ENCODE results near the gene RPP25.
"Not testable (repeated sequence)": the region's sequence is repeated elsewhere in the genome, so short reads cannot be mapped to it uniquely, and the experiment has no call there.

RPP25 gene

DNA sequence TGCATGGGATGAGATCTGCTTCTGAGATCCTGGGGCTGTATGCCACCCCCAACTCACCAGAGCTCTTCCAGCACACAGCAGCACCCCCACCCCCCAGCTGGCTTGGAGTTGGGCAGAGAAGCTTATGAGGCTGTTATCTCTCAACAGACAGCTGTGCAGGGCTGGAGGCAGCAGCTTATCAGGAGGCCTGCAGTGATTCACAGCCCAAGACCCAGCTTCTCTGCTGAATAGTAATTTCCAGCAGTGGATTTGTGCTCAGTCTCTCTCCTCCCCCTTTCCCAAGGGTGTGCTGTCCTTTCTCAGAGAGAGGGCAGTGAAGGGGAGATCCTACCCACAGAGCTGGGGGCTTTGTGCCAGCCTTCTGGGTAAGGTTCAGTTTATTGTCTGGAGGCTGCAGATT is 2.1 kb downstream of the RPP25 start:
- H3K27ac ChIP-seq: no peak overlapping the region
- TF ChIP-seq, protein P1, sequence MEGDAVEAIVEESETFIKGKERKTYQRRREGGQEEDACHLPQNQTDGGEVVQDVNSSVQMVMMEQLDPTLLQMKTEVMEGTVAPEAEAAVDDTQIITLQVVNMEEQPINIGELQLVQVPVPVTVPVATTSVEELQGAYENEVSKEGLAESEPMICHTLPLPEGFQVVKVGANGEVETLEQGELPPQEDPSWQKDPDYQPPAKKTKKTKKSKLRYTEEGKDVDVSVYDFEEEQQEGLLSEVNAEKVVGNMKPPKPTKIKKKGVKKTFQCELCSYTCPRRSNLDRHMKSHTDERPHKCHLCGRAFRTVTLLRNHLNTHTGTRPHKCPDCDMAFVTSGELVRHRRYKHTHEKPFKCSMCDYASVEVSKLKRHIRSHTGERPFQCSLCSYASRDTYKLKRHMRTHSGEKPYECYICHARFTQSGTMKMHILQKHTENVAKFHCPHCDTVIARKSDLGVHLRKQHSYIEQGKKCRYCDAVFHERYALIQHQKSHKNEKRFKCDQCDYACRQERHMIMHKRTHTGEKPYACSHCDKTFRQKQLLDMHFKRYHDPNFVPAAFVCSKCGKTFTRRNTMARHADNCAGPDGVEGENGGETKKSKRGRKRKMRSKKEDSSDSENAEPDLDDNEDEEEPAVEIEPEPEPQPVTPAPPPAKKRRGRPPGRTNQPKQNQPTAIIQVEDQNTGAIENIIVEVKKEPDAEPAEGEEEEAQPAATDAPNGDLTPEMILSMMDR (IDR thresholded peaks at IDR 0.05): no peak
- no peaks in the 10 kb centered on the region for H3K27me3 ChIP-seq
- peak overlapping the region in 1 of 2 donors; percentile 83 for H3K4me3 ChIP-seq
- no peaks in the 10 kb centered on the region for H3K9me3 ChIP-seq
- peaks cover 4 to 55% (median 38%) of the 10 kb centered on the region in 4 donors for H3K4me1 ChIP-seq
- intact Hi-C loops (cut with DNase I; ENCODE audit: low total_unique reads): loop anchor here (5.0 to 10.0 kb wide), 2 partner anchors 177 to 320 kb away; no protein-coding TSS in a partner anchor
- DNase-seq: no peak
- no peaks in the 10 kb centered on the region for H3K36me3 ChIP-seq

DNA sequence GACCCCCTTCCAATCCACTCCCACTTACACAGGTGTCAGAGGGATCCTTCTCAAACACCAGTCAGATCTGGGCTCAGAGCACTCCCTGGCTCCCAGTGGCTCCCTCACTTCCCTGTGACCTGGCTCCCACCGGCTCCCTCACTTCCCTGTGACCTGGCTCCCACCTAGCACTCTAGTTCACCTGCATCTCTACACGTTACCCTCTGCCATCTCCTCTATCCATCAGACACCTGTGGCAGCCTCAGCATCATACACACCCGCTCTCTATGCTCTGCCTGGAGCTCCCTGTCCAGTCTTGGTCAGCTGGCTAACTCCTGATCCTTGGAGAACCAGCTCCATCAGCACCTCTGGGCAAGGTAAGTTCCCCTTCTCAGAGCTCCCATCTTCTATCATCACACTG is 5.6 kb downstream of the RPP25 start:
- intact Hi-C loops (cut with DNase I; ENCODE audit: low total_unique reads): loop anchor here (5.0 to 10.0 kb wide), 2 partner anchors 174 to 316 kb away; no protein-coding TSS in a partner anchor
- Histone ChIP-seq H3K36me3 (no peaks in the 10 kb centered on the region), H3K27ac (no peak overlapping the region), H3K27me3 (no peaks in the 10 kb centered on the region), H3K4me1 (peaks cover 0 to 25% (median 20%) of the 10 kb centered on the region in 4 donors), H3K9me3 (no peaks in the 10 kb centered on the region), H3K4me3 (no peak overlapping the region)
- no peak for DNase-seq
- TF ChIP-seq, protein P1 (IDR thresholded peaks at IDR 0.05): no peak

DNA sequence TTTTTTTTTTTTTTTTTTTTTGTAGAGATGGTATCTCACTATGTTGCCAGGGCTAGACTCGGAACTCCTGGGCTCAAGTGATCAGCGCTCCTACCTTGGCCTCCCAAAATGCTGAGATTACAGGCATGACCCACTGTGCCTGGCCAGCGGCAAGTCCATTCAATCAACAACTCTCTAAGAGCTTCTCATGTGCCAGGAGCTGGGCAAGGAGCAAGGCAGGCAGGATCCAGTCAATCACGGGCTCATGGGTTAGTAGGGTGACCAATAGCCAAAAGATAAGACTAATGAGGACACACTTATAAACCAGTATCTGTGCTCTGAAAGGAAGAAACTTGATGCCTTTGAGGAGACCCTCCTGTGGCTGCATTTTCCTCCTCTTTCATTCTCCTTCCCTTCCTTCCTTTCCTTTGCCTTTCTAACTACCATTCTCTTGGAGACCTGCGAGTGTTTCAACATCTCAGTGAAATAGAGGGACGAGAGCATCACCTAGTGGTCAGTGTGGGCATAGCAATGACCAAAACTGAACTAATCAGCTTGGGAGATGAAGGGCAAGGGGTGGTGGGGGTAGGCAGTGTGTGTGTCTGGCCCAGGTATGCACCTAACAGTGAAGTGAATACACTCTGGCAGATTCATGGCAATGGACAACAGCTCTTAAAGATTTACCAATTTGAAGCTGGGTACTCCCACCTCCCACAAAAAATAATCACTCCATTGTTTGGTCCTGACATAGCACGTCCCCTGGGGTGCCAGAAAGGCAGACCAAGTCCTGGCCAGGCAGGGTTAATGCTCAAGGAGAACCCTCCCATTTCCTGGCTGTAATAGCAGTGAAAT is 6.3 kb downstream of the RPP25 start:
- Histone ChIP-seq H3K36me3 (no peaks in the 10 kb centered on the region), H3K4me1 (peaks cover 0 to 18% (median 13%) of the 10 kb centered on the region in 4 donors), H3K4me3 (no peak overlapping the region), H3K27me3 (no peaks in the 10 kb centered on the region), H3K9me3 (no peaks in the 10 kb centered on the region), H3K27ac (no peak overlapping the region)
- intact Hi-C loops (cut with DNase I; ENCODE audit: low total_unique reads): loop anchor here (5.0 to 10.0 kb wide), 2 partner anchors 173 to 315 kb away; no protein-coding TSS in a partner anchor
- peak; percentile 82 to 83 for DNase-seq
- TF ChIP-seq, protein P1 (IDR thresholded peaks at IDR 0.05): peak; percentile 95 to 99

DNA sequence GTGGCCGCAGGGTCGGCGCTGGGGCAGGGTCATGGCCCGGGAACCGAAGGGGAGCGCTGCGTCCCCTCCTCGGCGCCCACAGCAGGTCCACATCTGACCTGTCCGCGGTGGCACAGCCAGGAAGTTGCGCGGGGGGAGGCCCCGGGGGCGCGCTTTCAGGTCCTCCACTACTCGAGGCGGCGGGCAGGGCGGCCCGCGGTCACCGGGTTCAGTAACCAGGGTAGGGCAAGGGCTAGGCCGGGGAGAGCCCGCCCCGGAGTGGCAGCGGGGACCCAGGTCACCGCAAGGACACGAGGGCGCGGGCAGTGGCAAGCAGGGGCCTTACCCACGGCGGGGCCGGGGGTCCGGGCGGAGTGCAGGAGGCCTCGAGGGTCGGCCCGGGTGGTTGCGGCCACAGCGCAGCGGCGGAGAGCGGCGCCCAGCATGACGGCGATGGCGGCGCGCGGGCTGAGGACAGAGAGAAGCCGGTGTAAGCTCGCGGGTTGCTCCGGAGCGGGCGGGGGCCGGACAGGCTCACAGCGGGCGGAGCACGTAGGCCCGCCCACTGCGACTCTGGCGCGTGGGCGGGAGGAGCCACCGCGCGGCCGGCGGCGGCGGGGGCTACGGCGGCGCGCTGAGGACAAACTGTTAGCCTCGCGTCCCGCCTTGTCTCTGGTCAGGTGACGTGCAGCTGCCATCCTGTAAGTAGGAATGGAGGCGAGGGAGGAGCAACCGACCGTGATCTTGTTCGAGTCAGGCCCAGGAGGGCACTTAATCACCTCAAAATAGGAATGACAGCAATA is 18.8 kb downstream of the RPP25 start, which contains the start of gene COX5A:
COX5A (minus strand) TSS at position 484 of the 782 bp plus-strand sequence; CDS start at position 425, 59 bp downstream.
- Histone ChIP-seq H3K4me1 (peaks cover 0 to 30% (median 14%) of the 10 kb centered on the region in 4 donors), H3K9me3 (no peaks in the 10 kb centered on the region), H3K27ac (peak within 1 kb of the TSS; percentile 98), H3K4me3 (peak within 1 kb of the TSS; percentile 95 to 100), H3K27me3 (no peaks in the 10 kb centered on the region), H3K36me3 (no peaks in the 10 kb centered on the region)
- intact Hi-C loops (cut with DNase I; ENCODE audit: low total_unique reads): no loop called here
- peak; percentile 96 to 97 for DNase-seq
- TF ChIP-seq, protein P1 (IDR thresholded peaks at IDR 0.05): peak in 1 of 2 experiments; percentile 19

DNA sequence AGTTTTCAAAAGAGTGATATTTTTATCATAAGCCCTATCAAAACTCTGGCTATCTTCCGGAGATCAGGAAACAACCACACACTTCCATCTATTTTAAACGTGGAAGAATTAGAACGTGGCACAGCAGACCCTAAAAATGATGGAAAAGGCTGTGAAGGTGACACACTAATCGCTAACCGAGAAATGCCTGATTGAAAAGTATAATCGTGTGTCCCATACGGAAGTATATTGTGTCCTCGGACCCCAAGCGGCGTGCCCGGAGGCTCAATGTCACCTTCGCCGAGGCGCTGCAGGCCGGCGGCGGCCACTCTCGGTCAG is 19.3 kb downstream of the RPP25 start:
- no peak for DNase-seq
- Histone ChIP-seq H3K27ac (peak overlapping the region; percentile 98), H3K4me3 (peak overlapping the region; percentile 95 to 100), H3K36me3 (no peaks in the 10 kb centered on the region), H3K27me3 (no peaks in the 10 kb centered on the region), H3K4me1 (peaks cover 0 to 30% (median 14%) of the 10 kb centered on the region in 4 donors), H3K9me3 (no peaks in the 10 kb centered on the region)
- TF ChIP-seq, protein P1 (IDR thresholded peaks at IDR 0.05): no peak
- intact Hi-C loops (cut with DNase I; ENCODE audit: low total_unique reads): no loop called here

DNA sequence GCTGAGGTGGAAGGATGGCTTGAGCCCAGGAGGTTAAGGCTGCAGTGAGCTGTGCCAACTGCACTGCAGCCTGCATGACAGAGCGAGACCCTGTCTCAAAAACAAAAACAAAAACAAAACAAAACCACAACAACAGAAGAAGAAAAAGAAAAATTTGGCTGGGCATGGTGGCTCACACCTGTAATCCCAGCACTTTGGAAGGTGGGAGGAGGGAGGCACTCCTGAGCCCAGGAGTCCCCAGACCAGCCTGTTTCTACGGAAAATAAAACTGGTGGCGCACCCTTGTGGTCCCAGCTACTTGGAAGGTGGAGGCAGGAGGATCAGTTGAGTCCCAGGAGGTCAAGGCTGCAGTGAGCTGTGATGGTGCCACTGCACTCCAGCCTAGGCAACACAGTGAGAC is 21.4 kb downstream of the RPP25 start:
- intact Hi-C loops (cut with DNase I; ENCODE audit: low total_unique reads); H3K9me3 ChIP-seq; H3K4me3 ChIP-seq; DNase-seq; H3K27me3 ChIP-seq; H3K36me3 ChIP-seq; H3K27ac ChIP-seq: not testable (repeated sequence)
- H3K4me1 ChIP-seq: peaks cover 0 to 30% (median 14%) of the 10 kb centered on the region in 4 donors
